HG02852 (cell line): Measurements from ENCODE around the gene FRMPD2.
"Not testable (repeated sequence)": the region's sequence is repeated elsewhere in the genome, so short reads cannot be mapped to it uniquely, and the experiment has no call there.

ENCODE experiments used
- ATAC-seq: cut with Tn5 transposase; IDR thresholded peaks from one replicate; pipeline ENCODE4 v1.9.1; 2021; ENCODE audit warnings: mild to moderate bottlenecking, moderate library complexity; ENCODE audit not compliant: unreplicated experiment

FRMPD2 gene

GRCh38 chr10:48288661-48289060 is 14.2 kb upstream of the FRMPD2 start:
- no peak for ATAC-seq

DNA sequence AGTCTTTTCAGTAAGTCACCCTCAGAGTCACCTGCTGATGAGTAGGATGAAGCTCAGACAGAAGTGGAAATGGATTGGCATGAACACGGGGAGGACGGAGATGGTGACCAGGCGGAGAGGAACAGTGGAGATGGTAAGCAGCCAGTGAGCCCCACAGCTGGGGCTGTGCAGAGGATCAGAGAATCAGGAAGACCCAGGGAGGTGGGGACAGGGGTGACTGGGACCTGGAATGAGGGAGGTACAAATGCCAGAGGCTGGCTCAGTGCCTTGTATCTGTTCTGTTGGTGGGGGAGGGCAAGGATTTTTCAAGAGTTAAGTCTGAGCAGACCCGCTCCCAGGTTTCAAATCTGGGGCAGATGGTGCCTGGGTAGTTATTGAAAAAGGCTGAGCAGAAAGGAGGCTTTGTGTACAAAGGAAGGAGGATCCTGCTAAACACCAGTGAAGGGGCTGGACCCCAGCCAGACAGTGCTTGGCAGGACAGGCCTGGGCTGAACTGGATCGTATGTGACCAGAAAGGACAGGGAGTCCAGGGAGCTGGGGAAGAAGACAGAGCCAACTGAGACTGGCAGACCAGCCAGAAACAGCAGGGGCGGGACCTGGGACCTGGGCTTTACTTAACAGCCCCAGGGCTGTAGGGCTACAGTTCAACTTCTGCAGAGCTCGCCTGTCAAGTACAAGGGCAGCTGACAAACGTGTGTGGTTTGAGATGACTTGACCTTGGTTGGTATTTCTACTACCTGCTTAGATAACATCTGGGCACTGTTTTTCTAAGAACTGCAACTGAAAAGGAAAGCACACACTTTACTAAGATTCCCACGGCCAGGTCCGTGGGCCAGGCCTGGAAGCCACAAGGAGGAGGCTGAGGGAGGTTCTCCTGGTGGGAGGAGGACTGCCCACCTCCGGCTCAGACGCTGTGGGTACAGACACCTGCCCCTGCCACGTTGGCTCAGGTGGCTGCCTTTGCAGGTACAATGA is 13.2 kb upstream of the FRMPD2 start:
- no peak for ATAC-seq

- ATAC-seq: no peak
Measured at GRCh38 chr10:48286356-48286755, 11.9 kb upstream of the FRMPD2 start.

GRCh38 chr10:48285710-48286109 is 11.2 kb upstream of the FRMPD2 start:
- ATAC-seq: no peak

DNA sequence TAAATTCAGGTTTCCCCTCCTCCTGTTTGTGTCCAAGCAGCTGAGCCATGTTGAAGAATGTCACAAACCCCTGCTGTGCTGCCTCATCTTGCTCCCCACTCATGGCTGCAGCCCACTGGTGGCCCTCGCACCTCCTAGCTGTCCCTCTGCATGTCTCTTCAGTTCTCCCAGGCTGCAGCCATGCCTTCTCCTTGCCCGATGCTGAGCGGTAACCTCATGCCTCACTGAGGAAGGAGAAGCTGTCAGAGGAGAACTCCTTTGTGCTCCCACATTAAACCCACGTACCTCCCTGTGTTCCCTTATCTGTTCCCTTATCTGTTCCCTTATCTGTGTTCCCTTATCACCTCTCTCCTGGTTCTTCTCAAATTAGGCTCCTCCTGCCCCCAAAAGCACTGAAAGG is 10.3 kb upstream of the FRMPD2 start:
- no peak for ATAC-seq

GRCh38 chr10:48284002-48284546 is 9.6 kb upstream of the FRMPD2 start:
- ATAC-seq: no peak

GRCh38 chr10:48282829-48283228 is 8.3 kb upstream of the FRMPD2 start:
- peak; percentile 60 for ATAC-seq

DNA sequence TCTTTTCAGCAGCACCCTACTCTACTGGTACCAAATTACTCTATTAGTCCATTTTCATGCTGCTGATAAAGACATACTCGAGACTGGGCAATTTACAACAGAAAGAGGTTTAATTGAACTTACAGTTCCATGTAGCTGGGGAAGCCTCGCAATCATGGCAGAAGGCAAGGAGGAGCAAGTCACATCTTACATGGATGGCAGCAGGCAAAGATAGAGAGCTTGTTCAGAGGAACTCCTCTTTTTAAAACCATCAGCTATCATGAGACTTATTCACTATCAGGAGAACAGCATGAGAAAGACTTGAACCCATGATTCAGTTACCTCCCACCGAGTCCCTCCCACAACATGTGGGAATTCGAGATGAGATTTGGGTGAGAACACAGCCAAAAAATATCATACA is 7.2 kb upstream of the FRMPD2 start:
- ATAC-seq: not testable (repeated sequence)

GRCh38 chr10:48279081-48279751 is 4.7 kb upstream of the FRMPD2 start:
- peak; percentile 88 for ATAC-seq

GRCh38 chr10:48277093-48277492 is 2.6 kb upstream of the FRMPD2 start:
- ATAC-seq: no peak

DNA sequence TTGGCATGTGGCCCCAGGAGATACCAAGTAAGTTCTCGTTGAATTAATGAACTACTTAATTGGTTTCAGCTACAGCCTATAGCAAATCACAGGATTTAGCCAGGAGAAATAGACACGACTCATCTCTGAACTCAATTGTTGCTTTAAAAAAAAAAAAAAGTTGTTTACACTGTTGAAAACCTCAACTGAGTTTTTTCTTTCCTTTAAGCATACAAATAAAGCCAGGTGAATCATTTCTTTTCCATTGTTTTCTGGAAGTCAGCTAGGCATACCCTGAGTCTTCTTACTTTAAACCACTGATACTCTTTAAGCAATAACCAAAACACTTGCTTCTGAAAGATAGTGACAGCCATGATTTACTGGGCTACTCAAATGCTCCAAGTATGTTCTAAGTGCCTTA is 755 bp downstream of the FRMPD2 start:
- ATAC-seq: no peak

DNA sequence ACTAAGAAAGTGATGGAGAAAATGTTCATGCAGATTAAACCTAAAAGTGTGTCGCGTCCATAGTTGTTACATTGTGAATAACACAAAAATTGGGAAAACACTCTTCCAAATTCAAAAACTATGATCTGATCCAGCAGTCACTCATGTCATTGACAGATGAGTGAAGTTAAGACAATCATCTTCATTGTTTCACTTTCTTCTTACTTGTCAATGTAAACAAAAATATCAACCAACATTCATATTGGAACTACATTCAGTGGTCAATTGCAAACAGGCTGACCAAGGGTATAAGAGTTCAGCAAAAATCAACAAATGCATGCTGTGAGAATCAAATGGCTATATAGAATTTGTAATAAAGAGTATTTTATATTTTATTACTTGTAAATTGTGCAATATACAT is 1.8 kb downstream of the FRMPD2 start:
- ATAC-seq: no peak

GRCh38 chr10:48271047-48271730 is 3.3 kb downstream of the FRMPD2 start:
- no peak for ATAC-seq

DNA sequence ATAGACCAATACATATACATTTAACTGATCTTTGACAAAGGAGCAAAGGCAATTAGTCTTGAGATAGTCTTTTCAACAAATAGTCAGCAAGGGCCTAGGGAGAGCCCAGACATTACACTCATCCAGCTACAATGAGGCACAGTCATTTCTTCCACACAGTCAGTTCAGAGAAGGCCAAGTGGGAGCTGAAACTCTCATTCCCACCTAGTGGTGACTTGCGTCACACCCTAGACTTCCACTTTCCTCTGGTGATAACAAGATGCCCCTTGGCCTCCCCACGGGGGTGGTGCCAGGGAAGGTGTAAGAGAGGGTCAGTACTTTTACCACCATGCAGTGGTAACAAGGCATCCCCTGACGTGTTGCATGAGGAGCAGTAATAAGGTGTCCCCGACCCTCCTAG is 8.0 kb downstream of the FRMPD2 start:
- no peak for ATAC-seq

DNA sequence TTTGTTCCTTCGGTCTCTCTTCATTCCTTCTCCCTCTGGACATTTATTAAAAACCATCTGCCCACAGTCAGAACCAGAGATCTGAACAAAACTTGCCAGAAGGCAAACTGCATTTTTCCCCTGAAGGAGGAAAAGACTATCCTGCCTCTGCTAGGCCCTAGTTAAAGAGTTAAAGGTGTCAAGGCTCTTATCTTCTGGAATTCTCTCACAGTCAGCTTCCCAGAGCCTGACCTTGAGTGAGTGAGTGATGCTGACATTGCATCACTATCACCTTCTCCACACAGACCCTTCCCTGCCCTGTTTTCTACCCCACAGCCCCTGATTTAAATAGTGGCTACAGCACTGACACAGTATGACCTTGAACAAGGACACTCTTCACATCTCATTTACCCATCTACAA is 16.4 kb downstream of the FRMPD2 start:
- ATAC-seq: no peak

DNA sequence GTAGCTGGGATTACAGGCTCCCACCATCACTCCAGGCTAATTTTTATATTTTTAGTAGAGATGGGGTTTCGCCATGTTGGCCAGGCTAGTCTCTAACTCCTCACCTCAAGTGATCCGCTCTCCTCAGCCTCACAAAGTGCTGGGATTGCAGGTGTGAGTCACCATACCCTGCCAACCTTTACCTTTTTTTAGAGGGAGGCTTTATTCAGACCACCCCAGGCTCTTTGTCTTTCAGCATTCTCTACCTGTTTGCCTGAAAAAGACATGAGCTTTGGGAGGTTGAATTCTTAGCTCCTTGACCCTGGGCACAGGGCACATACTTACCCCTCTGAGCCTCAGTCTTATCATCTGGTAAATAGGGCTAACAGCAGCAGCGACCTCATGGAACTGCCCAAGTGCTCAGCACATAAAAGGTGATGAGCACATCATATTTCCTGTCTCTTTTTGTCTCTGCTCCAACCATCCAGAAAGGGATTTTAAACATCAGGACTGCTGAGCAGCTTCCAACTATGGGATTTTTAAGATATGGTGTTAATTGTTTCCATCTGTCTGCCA is 17.0 kb downstream of the FRMPD2 start:
- no peak for ATAC-seq

- ATAC-seq: no peak
Measured at GRCh38 chr10:48255722-48256121, 18.8 kb downstream of the FRMPD2 start.

GRCh38 chr10:48254750-48255512 is 19.6 kb downstream of the FRMPD2 start:
- no peak for ATAC-seq

DNA sequence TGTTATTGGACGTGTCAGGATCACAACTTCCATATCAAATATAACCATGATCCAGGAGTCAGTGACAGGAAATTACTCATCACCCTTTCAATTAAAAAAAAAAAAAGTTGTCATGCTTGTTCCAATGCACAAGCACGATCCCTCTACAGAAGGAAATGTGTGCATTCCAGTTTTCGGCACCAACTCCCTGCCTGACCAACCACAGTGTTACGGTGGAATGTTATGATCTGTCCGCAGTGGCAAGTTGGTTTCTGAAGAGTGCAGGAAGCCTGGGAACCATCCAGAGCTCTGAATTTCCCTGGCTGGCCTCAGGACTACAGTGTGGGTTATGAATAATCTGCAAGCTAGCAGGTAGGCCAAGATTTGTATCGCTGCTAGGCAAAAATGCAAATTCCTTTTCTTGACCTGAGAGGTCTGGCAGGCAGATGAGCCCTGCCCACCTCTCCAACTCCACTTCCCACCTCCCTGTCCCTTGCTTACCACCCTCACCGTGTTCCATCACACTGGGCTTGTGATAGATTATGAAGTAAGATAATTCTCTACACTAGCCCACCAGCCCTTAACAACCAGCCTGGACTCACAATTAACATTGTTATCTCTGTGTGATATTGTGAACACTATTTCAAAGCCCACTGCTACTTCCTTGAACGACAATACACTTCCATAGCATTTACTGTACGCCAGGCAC is 20.4 kb downstream of the FRMPD2 start:
- ATAC-seq: no peak

DNA sequence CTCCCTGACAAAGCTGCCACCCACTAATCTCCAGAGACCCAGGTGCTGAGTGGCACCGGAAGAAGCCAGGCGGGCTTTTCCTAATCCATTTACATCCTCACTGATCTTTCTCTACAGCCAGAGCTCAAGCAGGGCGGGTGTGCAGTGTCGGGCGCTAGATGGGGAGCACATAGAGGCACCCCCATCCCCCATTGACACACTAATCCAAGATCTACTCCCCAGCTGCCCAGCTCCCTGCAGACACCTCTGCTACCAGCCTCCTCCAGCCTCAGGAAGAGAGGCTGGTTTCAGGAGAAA is 22.2 kb downstream of the FRMPD2 start:
- ATAC-seq: no peak
